Measurements from ENCODE around the gene SPDYE9.
"Not testable (repeated sequence)": the region's sequence is repeated elsewhere in the genome, so short reads cannot be mapped to it uniquely, and the experiment has no call there.

The SPDYE9 gene, protein sequence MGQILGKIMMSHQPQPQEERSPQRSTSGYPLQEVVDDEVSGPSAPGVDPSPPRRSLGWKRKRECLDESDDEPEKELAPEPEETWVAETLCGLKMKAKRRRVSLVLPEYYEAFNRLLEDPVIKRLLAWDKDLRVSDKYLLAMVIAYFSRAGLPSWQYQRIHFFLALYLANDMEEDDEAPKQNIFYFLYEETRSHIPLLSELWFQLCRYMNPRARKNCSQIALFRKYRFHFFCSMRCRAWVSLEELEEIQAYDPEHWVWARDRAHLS

DNA sequence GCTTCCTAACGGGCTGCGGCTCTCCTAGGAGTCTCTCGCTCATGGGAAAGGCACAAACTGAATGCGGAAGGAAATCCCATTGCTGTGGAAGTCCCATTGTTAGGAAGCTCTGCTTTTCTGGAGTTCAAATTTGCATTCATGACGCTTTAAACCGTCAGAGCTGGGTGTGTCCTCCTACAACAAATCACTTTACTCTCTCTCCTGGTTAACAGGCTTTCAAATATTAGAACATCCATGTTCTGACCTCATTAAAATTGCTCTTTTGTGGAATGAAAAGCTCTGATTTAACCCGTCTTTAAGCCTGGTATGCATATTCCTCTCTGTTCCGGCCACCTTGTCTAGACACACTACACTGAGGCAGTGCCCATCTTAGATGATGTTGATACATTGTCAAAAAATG lies at the start of gene SPDYE9:
SPDYE9 (minus strand) TSS at position 101 of the 400 bp plus-strand sequence. CDS start 1,800 bp downstream, outside the sequence.
- DNase-seq = not testable (repeated sequence)

DNA sequence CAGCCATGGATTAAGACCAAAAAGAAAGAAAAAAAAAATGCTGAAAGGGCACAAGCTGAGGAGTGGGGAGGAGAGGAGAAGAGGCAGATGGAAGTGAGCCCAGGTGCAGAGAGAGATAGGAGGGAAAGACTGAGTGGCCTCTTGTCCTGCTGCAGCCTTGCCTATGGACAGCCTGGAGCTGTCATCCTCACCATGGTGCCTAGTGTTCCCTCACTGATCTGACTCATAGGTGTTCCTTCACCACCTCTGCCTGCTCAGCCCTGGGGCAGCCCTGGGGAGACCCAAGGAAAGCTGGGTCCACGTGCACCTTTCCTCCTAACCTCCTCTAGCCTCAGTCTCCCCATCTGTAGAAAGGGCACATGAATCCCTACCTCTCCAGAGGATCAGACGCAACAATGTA lies 49.0 kb upstream of the SPDYE9 start:
- DNase-seq = not testable (repeated sequence)

DNA sequence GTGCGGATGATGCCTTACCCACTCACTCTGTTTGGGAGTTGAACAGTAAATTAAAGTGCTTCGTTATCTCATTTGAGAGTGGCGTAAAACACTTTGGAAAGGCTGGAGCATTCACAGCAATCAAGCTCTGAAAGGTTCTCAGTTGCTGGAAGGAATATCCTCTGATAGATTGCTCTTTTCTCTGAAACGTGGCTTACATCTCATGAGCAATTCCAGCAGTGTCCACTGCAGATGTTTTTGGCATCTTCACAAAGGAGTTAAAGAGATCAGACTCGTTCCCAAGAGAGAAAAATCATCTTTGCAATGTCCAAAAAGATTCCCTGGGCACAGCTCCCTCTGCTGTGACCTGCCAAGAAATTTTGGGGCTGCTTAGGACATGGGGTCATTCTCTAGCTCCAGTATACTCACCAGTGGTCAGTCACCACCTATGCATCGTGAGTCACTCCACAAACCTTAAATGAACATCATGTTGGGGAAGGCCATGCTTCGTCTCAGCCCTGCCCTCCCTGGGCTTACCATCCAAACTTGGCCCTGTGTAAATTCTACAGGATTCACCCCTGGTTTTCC lies 46.9 kb upstream of the SPDYE9 start:
- DNase-seq = not testable (repeated sequence)

DNA sequence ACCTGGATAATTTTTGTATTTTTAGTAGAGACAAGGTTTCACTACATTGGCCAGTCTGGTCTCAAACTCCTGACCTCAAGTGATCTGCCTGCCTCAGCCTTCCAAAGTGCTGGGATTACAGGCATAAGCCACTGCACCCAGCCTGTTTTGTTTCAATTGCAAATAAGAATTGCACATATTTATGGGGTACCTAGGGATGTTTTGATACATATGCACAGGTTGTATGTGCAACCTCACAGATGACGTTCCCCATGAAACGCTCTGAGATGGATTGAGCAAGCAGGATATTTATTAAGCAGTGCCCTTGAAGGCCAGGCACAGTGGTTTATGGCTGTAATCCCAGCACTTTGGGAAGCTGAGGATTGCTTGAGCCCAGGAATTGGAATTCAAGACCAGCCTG lies 44.8 kb upstream of the SPDYE9 start:
- not testable (repeated sequence) for DNase-seq

DNA sequence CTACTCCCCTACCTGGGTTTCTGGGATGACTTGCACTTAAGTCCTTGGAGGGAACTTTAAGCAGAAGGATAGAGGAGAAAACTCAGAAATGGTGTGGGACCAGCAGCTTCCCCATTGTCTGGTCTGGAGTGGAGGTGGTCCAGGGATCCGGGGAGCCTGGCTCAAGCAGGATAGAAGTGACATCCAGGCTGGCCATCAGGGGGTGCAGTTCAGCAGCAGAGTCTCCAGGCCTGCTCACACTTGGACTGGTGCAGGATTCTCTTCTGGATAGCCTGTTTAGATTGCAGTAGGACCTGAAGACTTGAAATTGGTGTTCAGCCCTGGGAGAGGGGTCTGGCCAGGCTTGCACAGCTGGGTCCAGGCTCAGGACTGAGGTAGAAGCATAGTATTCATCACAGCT lies 38.3 kb upstream of the SPDYE9 start:
- not testable (repeated sequence) for DNase-seq

DNA sequence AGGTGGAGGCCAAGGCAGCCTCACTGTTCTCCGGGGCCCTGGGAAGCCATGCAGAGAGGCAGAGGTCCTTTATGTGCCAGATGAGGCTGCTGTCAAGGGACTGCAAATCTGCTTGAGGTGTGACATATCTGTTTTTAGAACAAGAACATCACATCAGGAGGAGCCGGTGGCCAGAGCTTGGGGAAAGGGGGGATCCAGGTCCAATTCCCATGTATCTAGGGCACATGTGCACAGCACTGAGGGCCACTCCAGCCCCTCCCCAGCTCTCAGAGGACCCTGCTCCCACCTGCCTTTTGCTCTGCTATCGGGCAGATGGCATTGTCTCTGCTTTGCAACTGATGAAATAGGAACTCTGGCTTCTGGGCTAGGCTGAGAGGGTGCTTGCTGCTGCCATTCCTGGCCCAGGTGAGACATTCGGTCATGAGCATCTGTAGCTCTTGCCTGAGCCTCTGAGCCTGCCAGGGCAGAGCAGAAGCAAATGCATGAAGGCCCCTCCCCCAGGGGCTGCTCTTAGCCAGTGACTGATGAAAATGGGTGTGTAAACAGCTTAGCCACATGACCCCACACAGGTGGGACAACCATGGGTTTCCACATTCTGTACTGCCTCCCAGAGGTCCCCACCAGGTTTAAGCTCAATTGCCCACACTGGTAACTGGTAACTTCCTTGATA lies 37.1 kb upstream of the SPDYE9 start:
- not testable (repeated sequence) for DNase-seq

DNA sequence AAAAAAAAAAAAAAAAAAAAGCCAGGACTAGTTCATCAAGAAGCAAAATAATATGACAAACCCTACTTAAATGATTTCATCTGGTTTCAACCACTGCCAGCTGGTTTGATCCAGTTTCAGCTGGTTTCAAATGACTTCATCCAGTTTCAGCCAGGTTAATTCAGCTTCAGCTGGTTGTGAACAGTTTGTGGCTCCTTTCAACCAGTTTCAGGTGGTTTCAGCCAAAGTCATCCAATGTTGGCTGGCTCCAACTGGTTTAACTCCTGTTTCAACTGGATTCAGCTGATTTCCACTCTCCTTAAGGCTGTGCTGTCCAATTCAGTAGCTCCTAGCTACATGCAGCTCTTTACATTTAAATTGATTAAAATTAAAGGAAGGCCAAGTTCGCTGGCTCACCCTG lies 32.3 kb upstream of the SPDYE9 start:
- not testable (repeated sequence) for DNase-seq

DNA sequence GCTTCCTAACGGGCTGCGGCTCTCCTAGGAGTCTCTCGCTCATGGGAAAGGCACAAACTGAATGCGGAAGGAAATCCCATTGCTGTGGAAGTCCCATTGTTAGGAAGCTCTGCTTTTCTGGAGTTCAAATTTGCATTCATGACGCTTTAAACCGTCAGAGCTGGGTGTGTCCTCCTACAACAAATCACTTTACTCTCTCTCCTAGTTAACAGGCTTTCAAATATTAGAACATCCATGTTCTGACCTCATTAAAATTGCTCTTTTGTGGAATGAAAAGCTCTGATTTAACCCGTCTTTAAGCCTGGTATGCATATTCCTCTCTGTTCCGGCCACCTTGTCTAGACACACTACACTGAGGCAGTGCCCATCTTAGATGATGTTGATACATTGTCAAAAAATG lies 28.0 kb downstream of the SPDYE9 start, which contains the start of gene SPDYE11:
SPDYE11 (minus strand) TSS at position 101 of the 400 bp plus-strand sequence. CDS start 1,800 bp downstream, outside the sequence.
- DNase-seq = not testable (repeated sequence)

DNA sequence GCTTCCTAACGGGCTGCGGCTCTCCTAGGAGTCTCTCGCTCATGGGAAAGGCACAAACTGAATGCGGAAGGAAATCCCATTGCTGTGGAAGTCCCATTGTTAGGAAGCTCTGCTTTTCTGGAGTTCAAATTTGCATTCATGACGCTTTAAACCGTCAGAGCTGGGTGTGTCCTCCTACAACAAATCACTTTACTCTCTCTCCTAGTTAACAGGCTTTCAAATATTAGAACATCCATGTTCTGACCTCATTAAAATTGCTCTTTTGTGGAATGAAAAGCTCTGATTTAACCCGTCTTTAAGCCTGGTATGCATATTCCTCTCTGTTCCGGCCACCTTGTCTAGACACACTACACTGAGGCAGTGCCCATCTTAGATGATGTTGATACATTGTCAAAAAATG lies 56.2 kb downstream of the SPDYE9 start, which contains the start of gene SPDYE8:
SPDYE8 (minus strand) TSS at position 101 of the 400 bp plus-strand sequence. CDS start 1,800 bp downstream, outside the sequence.
- DNase-seq = not testable (repeated sequence)

Measured in activated CD8-positive, alpha-beta memory T cell treated with anti-CD3 and anti-CD28 coated beads for 24 hours (primary cell).